Neutrophil (primary cell): ENCODE data around the gene NTNG1.

Source experiments
- H3K27ac ChIP-seq: fragments of 200-600 bp; sonication (generic); 2 replicates; pipeline ENCODE4 v1.5.1; 2016; ENCODE audit warnings: mild to moderate bottlenecking, moderate library complexity
- H3K27me3 ChIP-seq: fragments of 200-600 bp; sonication (generic); 2 replicates; pipeline ENCODE4 v1.6.0; 2016; ENCODE audit warnings: mild to moderate bottlenecking
- H3K36me3 ChIP-seq: fragments of 200-600 bp; sonication (generic); 2 replicates; pipeline ENCODE4 v1.5.1; 2017
- H3K4me1 ChIP-seq, 2 experiments: fragments of 200-600 bp in 1 of 2; sonication (generic) in 1 of 2; 1 replicate in 1 of 2; 2 replicates in 1 of 2; pipeline versions ENCODE4 v1.5.1 to v1.6.1; 2013 to 2016; ENCODE audit warnings: low read depth in 1 of 2, low read length in 1 of 2, mild to moderate bottlenecking in 1 of 2, moderate library complexity in 1 of 2; ENCODE audit not compliant: control insufficient read depth in 1 of 2, insufficient read depth in 1 of 2
- H3K4me3 ChIP-seq, 2 experiments: fragments of 200-600 bp in 1 of 2; sonication (generic) in 1 of 2; 1 replicate in 1 of 2; 2 replicates in 1 of 2; pipeline ENCODE4 v1.5.1; 2013 to 2016; ENCODE audit warnings: low read depth in 1 of 2, low read length in 1 of 2, mild to moderate bottlenecking in 1 of 2, moderate library complexity in 1 of 2
- H3K9me3 ChIP-seq: fragments of 200-600 bp; sonication (generic); 2 replicates; pipeline ENCODE4 v1.5.1; 2016
- CTCF ChIP-seq: fragments of 200-600 bp; sonication (generic); IDR thresholded peaks from 2 replicates; pipeline ENCODE4 v1.5.1; 2016; ENCODE audit warnings: antibody characterized with exemption

NTNG1 gene

GRCh38 chr1:107172450-107173170, 31.8 kb downstream of the NTNG1 start:
- H3K27me3 ChIP-seq: no peaks in the 10 kb centered on the region
- no peak overlapping the region for H3K27ac ChIP-seq
- TF ChIP-seq CTCF: no peak
- no peak overlapping the region for H3K4me3 ChIP-seq
- no peaks in the 10 kb centered on the region for H3K4me1 ChIP-seq
- H3K9me3 ChIP-seq: no peaks in the 10 kb centered on the region
- no peaks in the 10 kb centered on the region for H3K36me3 ChIP-seq

GRCh38 chr1:107175102-107175909, 34.5 kb downstream of the NTNG1 start:
- no peak for TF ChIP-seq CTCF
- Histone ChIP-seq H3K36me3 (no peaks in the 10 kb centered on the region), H3K9me3 (no peaks in the 10 kb centered on the region), H3K4me3 (no peak overlapping the region), H3K27me3 (no peaks in the 10 kb centered on the region), H3K27ac (no peak overlapping the region), H3K4me1 (no peaks in the 10 kb centered on the region)

- no peak for TF ChIP-seq CTCF
- H3K4me3 ChIP-seq: no peak overlapping the region
- no peaks in the 10 kb centered on the region for H3K27me3 ChIP-seq
- no peak overlapping the region for H3K27ac ChIP-seq
- H3K9me3 ChIP-seq: no peaks in the 10 kb centered on the region
- no peaks in the 10 kb centered on the region for H3K36me3 ChIP-seq
- no peaks in the 10 kb centered on the region for H3K4me1 ChIP-seq
Observed at GRCh38 chr1:107181253-107181969, 40.6 kb downstream of the NTNG1 start.

- Histone ChIP-seq H3K27ac (no peak overlapping the region), H3K9me3 (no peaks in the 10 kb centered on the region), H3K36me3 (no peaks in the 10 kb centered on the region), H3K4me3 (no peak overlapping the region), H3K27me3 (no peaks in the 10 kb centered on the region), H3K4me1 (no peaks in the 10 kb centered on the region)
- no peak for TF ChIP-seq CTCF
Observed at GRCh38 chr1:107183011-107183410, 42.2 kb downstream of the NTNG1 start.

GRCh38 chr1:107184888-107185287, 44.0 kb downstream of the NTNG1 start:
- no peak overlapping the region for H3K27ac ChIP-seq
- H3K36me3 ChIP-seq: no peaks in the 10 kb centered on the region
- H3K4me1 ChIP-seq: no peaks in the 10 kb centered on the region
- no peaks in the 10 kb centered on the region for H3K9me3 ChIP-seq
- no peak overlapping the region for H3K4me3 ChIP-seq
- no peaks in the 10 kb centered on the region for H3K27me3 ChIP-seq
- TF ChIP-seq CTCF: no peak
